Measurements from ENCODE around the gene TARBP1. TPM values are rescaled to one million over a fixed set of nuclear protein-coding genes. Genes with fewer than 3 reads are reported as not detected.

The TARBP1 gene
- total and polyA plus RNA-seq, 2 donors (not counting 1 experiment from before 2014, with no cell fraction given): 35.4 to 71.5 TPM

- no peaks in the 10 kb centered on the region for H3K9me3 ChIP-seq (ENCODE audit: control extremely low read depth in 1 of 3, control insufficient read depth in 2 of 3, insufficient read depth in 1 of 3, low read length in 2 of 3)
- ATAC-seq (ENCODE audit: low read depth) (no peak), DNase-seq (no peak)
- peaks cover under 1% of the 10 kb centered on the region for H3K27me3 Mint-ChIP-seq
- peaks cover 8% of the 10 kb centered on the region for H3K79me2 ChIP-seq (ENCODE audit: control insufficient read depth, insufficient read depth, low read length)
- H4K20me1 ChIP-seq (ENCODE audit: control insufficient read depth, insufficient read depth, low read length, poor library complexity, severe bottlenecking): no peaks in the 10 kb centered on the region
- no peak overlapping the region for H3K27ac Mint-ChIP-seq
- no peak overlapping the region for H3K4me2 ChIP-seq (replicated peaks; ENCODE audit: low read depth, low read length, poor library complexity, severe bottlenecking)
- intact Hi-C loops (cut with micrococcal nuclease): loop anchor here (5.0 kb wide), 1 partner anchor 793 kb away; the partner anchor contains the start of gene RBM34
- no peak overlapping the region for H3K4me3 ChIP-seq (ENCODE audit: control extremely low read depth in 1 of 5, extremely low read depth in 1 of 5, insufficient read depth in 1 of 5, low read depth in 2 of 5, low read length in 4 of 5)
- H3K4me1 Mint-ChIP-seq: peaks cover 19% of the 10 kb centered on the region
- ChIA-PET POLR2A (no interaction called here), CTCF (no interaction called here)
- H2AFZ ChIP-seq (ENCODE audit: insufficient read depth, low read depth, low read length, poor library complexity, severe bottlenecking): no peak overlapping the region
- H3K27me3 ChIP-seq (replicated peaks in 1 of 4; ENCODE audit: control extremely low read depth in 1 of 4, control insufficient read depth in 3 of 4, insufficient read depth in 4 of 4, low read length in 3 of 4): no peaks in the 10 kb centered on the region
- no peak overlapping the region for H3K9ac ChIP-seq (ENCODE audit: low read length)
- no peaks in the 10 kb centered on the region for H3K36me3 ChIP-seq (replicated peaks in 1 of 2; ENCODE audit: control extremely low read depth in 1 of 2, control insufficient read depth in 1 of 2, extremely low read depth in 1 of 2, insufficient read depth in 2 of 2, low read length in 1 of 2)
- H3K4me1 ChIP-seq (ENCODE audit: control insufficient read depth in 2 of 2, insufficient read depth in 2 of 2, low read length in 2 of 2): peaks cover 13 to 15% of the 10 kb centered on the region in 2 donors
- H3K9me3 Mint-ChIP-seq (ENCODE audit: insufficient read depth): no peaks in the 10 kb centered on the region
- TF ChIP-seq CTCF (IDR thresholded peaks at IDR 0.05) (no peak), EZH2 (IDR thresholded peaks at IDR 0.05; ENCODE audit: borderline replicate concordance, insufficient read depth, low read depth, low read length, poor library complexity, severe bottlenecking) (no peak)
- no peak overlapping the region for H3K27ac ChIP-seq (ENCODE audit: low read length in 2 of 2)
- H3K4me3 Mint-ChIP-seq: no peak overlapping the region
- no CpG with 5 or more reads among the region's 1 CpG for WGBS (ENCODE audit: insufficient coverage)
These were observed 109.2 kb downstream of the TARBP1 start for GRCh38 chr1:234369784-234370183.

- H3K4me3 Mint-ChIP-seq: no peak overlapping the region
- H3K4me1 ChIP-seq (ENCODE audit: control insufficient read depth in 2 of 2, insufficient read depth in 2 of 2, low read length in 2 of 2): peaks cover 5 to 8% of the 10 kb centered on the region in 2 donors
- H3K27ac ChIP-seq (ENCODE audit: low read length in 2 of 2): no peak overlapping the region
- peaks cover 4% of the 10 kb centered on the region for H3K27me3 Mint-ChIP-seq
- no peak overlapping the region for H3K9ac ChIP-seq (ENCODE audit: low read length)
- H3K36me3 ChIP-seq (replicated peaks in 1 of 2; ENCODE audit: control extremely low read depth in 1 of 2, control insufficient read depth in 1 of 2, extremely low read depth in 1 of 2, insufficient read depth in 2 of 2, low read length in 1 of 2): no peaks in the 10 kb centered on the region
- H3K4me1 Mint-ChIP-seq: peaks cover 11% of the 10 kb centered on the region
- CTCF ChIA-PET: no interaction called here
- no peak for DNase-seq
- peaks cover under 1% of the 10 kb centered on the region for H3K79me2 ChIP-seq (ENCODE audit: control insufficient read depth, insufficient read depth, low read length)
- no peaks in the 10 kb centered on the region for H3K9me3 Mint-ChIP-seq (ENCODE audit: insufficient read depth)
- H4K20me1 ChIP-seq (ENCODE audit: control insufficient read depth, insufficient read depth, low read length, poor library complexity, severe bottlenecking): no peaks in the 10 kb centered on the region
- WGBS (ENCODE audit: insufficient coverage): 100% methylated on average over 1 of the region's 3 CpGs
- H3K9me3 ChIP-seq (ENCODE audit: control extremely low read depth in 1 of 3, control insufficient read depth in 2 of 3, insufficient read depth in 1 of 3, low read length in 2 of 3): no peaks in the 10 kb centered on the region
- no peak overlapping the region for H3K4me3 ChIP-seq (ENCODE audit: control extremely low read depth in 1 of 5, extremely low read depth in 1 of 5, insufficient read depth in 1 of 5, low read depth in 2 of 5, low read length in 4 of 5)
- POLR2A ChIA-PET: no interaction called here
- no peak for ATAC-seq (ENCODE audit: low read depth)
- H3K4me2 ChIP-seq (replicated peaks; ENCODE audit: low read depth, low read length, poor library complexity, severe bottlenecking): no peak overlapping the region
- H2AFZ ChIP-seq (ENCODE audit: insufficient read depth, low read depth, low read length, poor library complexity, severe bottlenecking): no peak overlapping the region
- H3K27ac Mint-ChIP-seq: no peak overlapping the region
- no peak for TF ChIP-seq EZH2 (IDR thresholded peaks at IDR 0.05; ENCODE audit: borderline replicate concordance, insufficient read depth, low read depth, low read length, poor library complexity, severe bottlenecking)
- no peak for TF ChIP-seq CTCF (IDR thresholded peaks at IDR 0.05)
- intact Hi-C loops (cut with micrococcal nuclease): no loop called here
- H3K27me3 ChIP-seq (replicated peaks in 1 of 4; ENCODE audit: control extremely low read depth in 1 of 4, control insufficient read depth in 3 of 4, insufficient read depth in 4 of 4, low read length in 3 of 4): no peaks in the 10 kb centered on the region
These were observed 109.9 kb downstream of the TARBP1 start for GRCh38 chr1:234369033-234369430.
